SK-MEL-5 (cell line): Measurements from ENCODE around the gene ACTL10. TPM values are rescaled to one million over a fixed set of nuclear protein-coding genes. Genes with fewer than 3 reads are reported as not detected.
"Not testable (repeated sequence)": the region's sequence is repeated elsewhere in the genome, so short reads cannot be mapped to it uniquely, and the experiment has no call there.

ENCODE experiments used
- DNase-seq: peaks from one replicate; pipeline ENCODE4 v3.0.0-alpha.2; 2016; ENCODE audit warnings: low read depth, low spot score
- in situ Hi-C: cut with HindIII; loops from 2 replicates; pipeline ENCODE4 v1.10.0; 2016; ENCODE audit warnings: low sequenced_read_pairs, high pct_unique_total_duplicates, low pct_unique_long_range_greater_than_20kb
- total RNA-seq: library from RNA; depleted of rRNA; stranded (reverse); fragments of >200 nt; shearing (Covaris generic); gene quantifications from 2 replicates; pipeline ENCODE4 v1.2.3, GENCODE V29; 2014

ACTL10 gene
- total RNA-seq, 1 experiment from 2014 or later = not detected

- DNase-seq, in situ Hi-C loops: not testable (repeated sequence)
These were observed 19.7 kb upstream of the ACTL10 start for GRCh38 chr20:33646959-33647602.

GRCh38 chr20:33647603-33648395, 18.9 kb upstream of the ACTL10 start:
- in situ Hi-C loops = no loop called here
- no peak for DNase-seq

GRCh38 chr20:33648396-33649004, 18.2 kb upstream of the ACTL10 start:
- in situ Hi-C loops = no loop called here
- no peak for DNase-seq

DNA sequence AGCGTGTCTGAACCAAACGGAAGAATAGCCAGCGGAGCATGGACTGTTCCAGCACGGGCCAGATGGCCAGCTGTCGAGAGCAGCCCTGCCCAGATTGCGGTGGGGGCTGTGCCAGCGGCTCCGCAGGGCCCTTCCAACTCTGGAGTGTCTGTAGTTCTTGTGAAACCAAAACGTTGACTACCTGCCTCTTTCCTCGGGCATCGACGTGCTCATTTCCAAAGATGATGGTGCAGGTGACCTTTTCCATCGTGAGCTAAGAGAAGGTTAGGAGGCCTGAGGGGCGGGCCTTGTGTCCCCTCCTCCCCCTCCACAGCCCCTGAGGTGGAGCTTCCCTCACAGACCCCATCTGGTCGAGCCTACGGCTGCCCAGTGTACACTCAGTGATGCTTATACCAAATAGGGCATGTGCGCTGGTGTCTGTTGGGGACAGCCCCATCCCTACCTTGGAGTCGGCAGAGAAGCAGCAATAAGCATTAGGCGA, 17.5 kb upstream of the ACTL10 start:
- DNase-seq = no peak
- in situ Hi-C loops = no loop called here

DNA sequence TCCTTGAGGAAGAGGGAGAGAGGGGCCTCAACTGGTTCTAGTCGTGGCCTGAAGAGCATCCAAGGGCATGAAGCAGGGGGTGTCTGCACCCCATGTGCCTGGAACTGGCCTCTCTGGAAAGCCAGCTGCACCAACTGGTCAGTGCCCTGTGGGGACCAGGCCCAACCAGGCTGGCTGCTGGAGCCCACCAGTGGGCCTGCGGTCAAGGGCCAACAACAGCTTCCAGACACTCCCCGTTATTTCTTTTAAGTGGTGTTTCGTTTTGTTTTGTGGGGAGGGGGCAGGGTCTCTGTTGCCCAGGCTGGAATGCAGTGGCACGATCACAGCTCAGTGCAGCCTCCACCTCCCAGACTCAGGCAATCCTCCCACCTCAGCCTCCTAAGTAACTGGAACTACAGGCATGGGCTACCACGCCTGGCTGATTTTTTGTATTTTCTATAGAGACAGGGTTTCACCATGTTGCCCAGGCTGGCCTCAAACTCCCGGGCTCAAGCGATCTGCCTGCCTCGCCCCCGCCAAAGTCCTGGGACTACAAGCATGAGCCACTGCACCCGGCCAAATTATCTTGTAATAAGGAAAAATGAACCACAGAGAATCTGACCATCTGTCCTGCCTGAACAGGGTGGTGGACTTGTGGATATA, 16.5 kb upstream of the ACTL10 start:
- in situ Hi-C loops = no loop called here
- no peak for DNase-seq

DNA sequence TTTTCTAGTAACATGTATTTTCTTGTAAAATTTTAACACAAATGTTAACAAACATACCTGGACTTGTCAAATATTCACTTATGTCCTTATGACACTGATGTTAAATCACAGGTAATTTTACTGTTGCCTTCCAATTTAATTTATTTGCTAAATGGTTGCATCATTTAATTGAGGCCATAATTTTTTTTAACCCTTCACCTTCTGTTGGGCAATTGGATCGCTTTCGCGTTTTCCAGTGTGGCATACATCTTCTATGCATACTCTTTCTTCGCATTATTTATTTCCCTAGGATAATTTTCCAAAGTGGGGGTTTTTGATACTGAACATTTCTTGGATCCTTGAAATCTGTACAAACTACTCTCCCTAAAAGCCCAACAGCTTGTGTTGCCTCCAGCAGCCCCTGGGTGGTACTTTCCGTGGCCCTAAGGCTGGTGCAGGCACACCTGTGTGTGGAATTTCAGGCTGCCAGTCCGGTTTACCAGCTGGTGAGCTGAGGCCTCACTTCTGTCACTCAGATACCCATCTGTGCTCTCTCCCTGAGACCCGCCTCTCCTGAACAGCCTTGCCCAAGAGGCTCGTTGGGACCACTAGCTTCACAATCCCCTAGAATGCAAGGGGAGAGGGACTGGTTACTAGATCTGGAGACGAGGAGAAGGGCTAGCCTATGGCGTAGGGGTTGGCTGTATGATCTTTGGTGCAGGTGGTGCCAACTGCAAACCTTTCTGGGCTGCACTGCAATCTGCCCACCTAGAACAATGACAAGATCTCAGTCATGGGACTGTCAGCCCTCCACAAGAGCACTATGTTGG, 15.8 kb upstream of the ACTL10 start:
- in situ Hi-C loops = no loop called here

DNA sequence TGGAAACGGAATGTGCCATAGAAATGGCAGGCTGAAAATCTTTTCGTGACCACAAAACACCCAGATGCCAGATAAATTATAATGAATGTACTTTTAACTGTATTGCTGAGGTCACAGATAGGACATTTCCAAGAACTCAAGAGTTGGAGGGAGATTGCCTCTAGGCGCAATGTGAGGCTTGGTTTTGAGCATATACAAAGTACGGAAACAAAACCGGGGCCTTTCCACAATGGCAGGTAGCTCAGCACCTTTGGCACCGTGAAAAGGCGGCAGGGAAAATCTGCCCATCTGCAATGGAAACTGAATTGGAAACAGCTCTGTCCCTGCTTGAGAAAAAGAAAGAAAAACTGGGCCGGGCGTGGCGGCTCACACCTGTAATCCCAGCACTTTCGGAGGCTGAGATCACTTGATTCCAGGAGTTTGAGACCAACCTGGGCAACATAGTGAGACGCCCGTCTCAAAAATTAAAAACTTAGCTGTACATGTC, 15.1 kb upstream of the ACTL10 start:
- in situ Hi-C loops = no loop called here
- DNase-seq = no peak

More for the DNA sequence above, 15.8 kb upstream of the ACTL10 start:
- DNase-seq = no peak

DNA sequence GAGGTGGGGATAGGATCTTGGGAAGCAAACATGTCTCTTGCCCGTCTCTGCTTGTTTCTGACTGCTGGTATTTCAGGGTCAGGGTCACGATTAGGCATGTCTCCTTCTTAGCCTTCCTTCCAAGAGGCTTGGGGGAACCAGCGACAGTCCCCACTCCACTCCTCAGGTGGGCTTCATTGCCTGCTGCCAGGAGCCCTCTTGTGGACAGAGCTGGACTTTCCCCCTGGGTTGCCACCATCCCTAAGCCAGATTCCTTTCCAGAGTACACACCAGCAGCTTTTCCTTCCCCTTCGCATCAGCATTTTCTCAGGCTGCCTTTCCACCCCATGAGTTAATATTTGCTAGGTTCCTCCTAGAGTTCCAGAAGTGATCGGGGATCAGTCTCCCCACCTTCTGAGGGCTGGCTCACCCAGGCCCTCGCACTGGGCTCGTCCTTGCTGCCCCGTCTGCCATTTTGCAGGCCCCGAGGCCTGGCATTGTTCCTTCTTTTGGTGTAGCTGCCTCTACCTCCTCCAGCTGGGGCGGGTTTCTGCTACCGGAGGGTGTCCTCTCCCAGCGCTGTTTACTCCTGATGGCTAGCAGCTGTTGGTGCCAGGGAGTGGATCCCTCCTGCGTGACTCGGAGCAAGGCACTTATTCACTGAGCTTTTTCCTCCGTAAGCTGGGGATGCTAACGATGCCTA, 13.4 kb upstream of the ACTL10 start:
- in situ Hi-C loops = no loop called here
- peak; percentile 82 for DNase-seq

GRCh38 chr20:33653900-33654596, 12.7 kb upstream of the ACTL10 start:
- in situ Hi-C loops = no loop called here
- no peak for DNase-seq

- DNase-seq = no peak
- in situ Hi-C loops = no loop called here
These were observed 12.0 kb upstream of the ACTL10 start for GRCh38 chr20:33654680-33655161.

DNA sequence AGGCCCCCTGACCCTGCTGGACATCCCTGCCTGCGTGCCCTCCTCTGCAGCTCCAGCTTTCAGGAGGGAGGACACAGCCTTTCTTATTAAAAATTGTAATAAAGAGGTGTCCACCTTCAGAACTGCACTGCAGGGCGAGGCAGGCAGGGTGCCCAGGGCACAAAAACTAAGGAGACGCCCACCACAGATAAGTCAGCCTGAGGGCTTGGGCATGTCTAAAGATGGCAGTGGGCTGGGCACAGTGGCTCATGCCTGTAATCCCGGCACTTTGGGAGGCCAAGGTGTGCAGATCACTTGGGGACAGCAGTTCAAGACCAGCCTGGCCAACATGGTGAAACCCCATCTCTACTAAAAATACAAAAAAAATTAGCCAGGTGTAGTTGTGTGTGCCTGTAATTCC, 11.6 kb upstream of the ACTL10 start:
- in situ Hi-C loops = no loop called here
- DNase-seq = no peak

DNA sequence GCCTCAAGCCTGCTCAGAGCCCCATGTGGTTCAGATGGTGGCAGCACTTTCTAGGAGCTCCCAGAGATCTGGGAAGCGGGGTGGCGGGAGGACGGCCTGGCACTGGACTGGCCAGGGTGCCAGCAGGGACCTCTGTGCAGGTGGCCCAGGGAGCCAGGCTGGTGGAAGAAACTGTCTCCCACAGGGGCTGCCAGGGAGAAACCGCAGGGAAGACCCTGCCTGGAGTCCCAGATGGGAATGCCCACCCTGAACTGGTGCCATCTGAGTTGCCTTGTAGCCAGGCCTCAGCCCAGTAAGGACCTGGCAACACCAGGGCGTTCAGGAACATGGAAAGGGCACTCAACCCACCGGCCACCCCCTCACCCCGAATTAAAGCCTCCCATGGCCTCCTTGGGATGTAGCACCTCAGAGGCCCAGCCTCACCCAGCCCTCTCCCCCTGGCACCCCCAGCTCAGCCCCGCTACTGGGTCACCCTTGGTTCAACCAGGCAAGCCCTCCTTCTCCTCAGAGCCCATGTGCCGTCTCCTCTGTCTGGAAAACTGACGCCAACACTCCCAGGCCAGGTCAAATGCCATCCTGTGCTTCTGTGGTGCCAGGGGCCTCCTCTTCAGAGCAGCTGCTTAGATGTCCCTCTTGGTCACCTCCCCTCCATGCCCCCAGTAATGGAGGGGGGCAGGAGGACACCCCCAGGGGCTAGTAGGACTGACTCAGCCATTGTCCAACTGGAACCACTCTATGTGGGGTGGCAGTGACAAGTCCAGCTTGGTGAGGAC, 10.5 kb upstream of the ACTL10 start:
- DNase-seq = no peak
- in situ Hi-C loops = no loop called here

DNA sequence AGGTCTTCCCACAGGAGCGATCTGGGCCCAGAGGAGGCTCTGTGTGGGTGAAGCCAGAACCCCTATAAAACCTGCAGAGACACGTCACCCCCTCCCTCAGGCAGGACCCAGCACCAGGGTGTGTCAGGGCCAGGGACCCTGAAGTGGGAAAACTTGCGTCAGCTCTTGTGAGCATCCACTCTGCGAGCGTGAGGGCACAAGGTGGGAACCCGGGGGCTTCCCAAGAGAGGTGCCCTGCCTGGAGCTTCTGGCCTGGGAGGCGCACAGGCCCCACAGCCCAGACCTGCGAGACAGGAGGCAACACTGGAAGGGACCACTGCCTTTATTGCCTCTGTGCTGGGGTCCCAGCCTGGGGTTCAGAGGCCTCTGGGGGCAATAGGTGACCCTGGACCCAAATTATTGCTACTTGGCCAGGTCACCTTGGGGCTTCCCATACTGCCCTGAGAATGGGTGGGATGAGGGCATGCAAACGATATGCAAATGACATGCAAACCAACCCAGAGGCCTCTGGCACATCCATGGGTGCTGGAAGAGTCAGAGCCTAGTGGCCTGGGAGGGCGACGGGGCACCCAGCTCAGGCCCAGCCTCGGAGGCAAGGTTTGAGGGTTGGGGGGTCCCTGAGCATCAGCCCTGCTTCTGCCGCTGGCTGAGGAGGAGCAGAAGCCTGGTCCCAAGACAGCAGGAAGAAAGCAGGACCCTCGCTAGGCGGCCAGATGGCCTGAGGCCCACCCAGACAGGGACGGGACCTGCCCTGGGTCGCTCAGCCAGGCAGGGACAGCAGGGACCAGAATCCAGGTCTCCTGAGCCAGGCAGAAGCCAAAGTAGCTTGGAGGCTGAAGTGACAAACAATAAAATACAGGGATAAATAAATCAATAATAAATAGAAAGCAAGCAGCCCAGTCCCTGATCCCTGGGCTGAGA, 9.7 kb upstream of the ACTL10 start:
- DNase-seq = no peak
- in situ Hi-C loops = no loop called here

GRCh38 chr20:33657704-33658095, 9.0 kb upstream of the ACTL10 start:
- in situ Hi-C loops = no loop called here
- no peak for DNase-seq

DNA sequence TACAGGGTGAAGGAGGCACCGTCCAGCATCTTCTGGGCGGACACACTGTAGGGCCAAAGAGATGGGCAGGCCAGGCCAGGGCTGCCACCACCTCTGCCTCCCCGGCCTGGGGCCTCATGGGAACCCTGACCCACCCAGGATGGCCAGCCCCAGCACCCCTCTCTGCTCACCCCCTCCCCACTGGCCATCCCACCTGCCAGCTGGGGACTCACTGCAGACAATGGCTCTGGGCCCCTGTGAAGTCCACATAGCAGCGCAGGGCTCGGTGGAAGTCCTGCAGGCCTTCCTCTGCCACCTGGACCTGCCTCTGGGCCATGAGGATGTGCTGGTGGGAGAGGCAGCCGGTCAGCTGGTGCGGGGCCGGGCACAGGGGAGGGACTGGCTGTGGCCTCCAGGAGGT, 8.2 kb upstream of the ACTL10 start:
- in situ Hi-C loops = no loop called here
- no peak for DNase-seq
